ENCODE measurements around the gene ATRNL1. TPM values are rescaled to one million over a fixed set of nuclear protein-coding genes. Genes with fewer than 3 reads are reported as not detected.
"Not testable (repeated sequence)": the region's sequence is repeated elsewhere in the genome, so short reads cannot be mapped to it uniquely, and the experiment has no call there.

Gene ATRNL1
- polyA plus RNA-seq, 1 of the 3 experiments (the other 2 are of a cell fraction): 0.67 TPM

- H3K27me3 ChIP-seq (ENCODE audit: insufficient read depth); H3K4me1 ChIP-seq (ENCODE audit: control insufficient read depth in 1 of 2, insufficient read depth in 2 of 2, low read depth in 1 of 2, low read length in 1 of 2); H4K20me1 ChIP-seq (ENCODE audit: insufficient read depth); H2AFZ ChIP-seq (ENCODE audit: low read depth); DNase-seq; H3K4me2 ChIP-seq; H3F3A ChIP-seq (replicated peaks; ENCODE audit: insufficient read depth); H3K4me3 ChIP-seq (ENCODE audit: low read depth in 2 of 2, low read length in 1 of 2); H3K36me3 ChIP-seq (replicated peaks in 1 of 2; ENCODE audit: control insufficient read depth in 1 of 2, insufficient read depth in 2 of 2, low read length in 1 of 2); H3K9me3 ChIP-seq; H3K79me2 ChIP-seq (ENCODE audit: insufficient read depth); H3K9me2 ChIP-seq; H3K27ac ChIP-seq (ENCODE audit: low read depth in 2 of 2, low read length in 1 of 2); POLR2A ChIA-PET; H3K9ac ChIP-seq: not testable (repeated sequence)
- CTCF ChIA-PET: interaction anchor here (0.6 kb wide), 1 partner anchor 241 kb away, joined by 3 read pairs; no protein-coding TSS in a partner anchor
- WGBS (ENCODE audit: low lambda C conversion rate): 59% methylated on average over 2 of the region's 3 CpGs
Measured at GRCh38 chr10:115405838-115406237, 312.7 kb downstream of the ATRNL1 start.

DNA sequence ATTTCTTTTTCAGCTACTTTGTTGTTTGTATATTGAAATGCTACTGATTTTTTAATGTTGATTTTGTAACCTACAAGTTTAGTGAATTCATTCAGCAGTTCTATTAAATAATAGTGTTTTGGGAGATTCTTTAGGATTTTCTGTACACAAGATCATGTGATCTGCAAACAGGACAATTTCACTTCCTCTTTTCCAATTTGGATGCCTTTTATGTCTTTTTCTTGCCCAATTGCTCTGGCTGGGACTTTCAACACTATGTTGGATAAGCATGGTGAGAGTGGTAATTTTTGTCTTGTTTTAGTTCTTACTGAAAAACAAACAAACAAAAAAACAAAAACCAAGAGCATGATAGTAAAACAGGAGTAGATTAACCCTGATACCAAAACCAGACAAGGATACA, 316.2 kb downstream of the ATRNL1 start:
- Histone ChIP-seq H3K79me2 (ENCODE audit: insufficient read depth) (no peaks in the 10 kb centered on the region), H3K9me3 (no peaks in the 10 kb centered on the region), H3F3A (replicated peaks; ENCODE audit: insufficient read depth) (no peaks in the 10 kb centered on the region), H3K4me1 (ENCODE audit: control insufficient read depth in 1 of 2, insufficient read depth in 2 of 2, low read depth in 1 of 2, low read length in 1 of 2) (no peaks in the 10 kb centered on the region; a peak in 1 of 4 replicates), H4K20me1 (ENCODE audit: insufficient read depth) (no peaks in the 10 kb centered on the region), H2AFZ (ENCODE audit: low read depth) (no peak overlapping the region), H3K27ac (ENCODE audit: low read depth in 2 of 2, low read length in 1 of 2) (no peak overlapping the region), H3K27me3 (ENCODE audit: insufficient read depth) (no peaks in the 10 kb centered on the region), H3K4me2 (no peak overlapping the region), H3K9me2 (no peaks in the 10 kb centered on the region), H3K36me3 (replicated peaks in 1 of 2; ENCODE audit: control insufficient read depth in 1 of 2, insufficient read depth in 2 of 2, low read length in 1 of 2) (no peaks in the 10 kb centered on the region), H3K4me3 (ENCODE audit: low read depth in 2 of 2, low read length in 1 of 2) (no peak overlapping the region), H3K9ac (no peak overlapping the region)
- ChIA-PET POLR2A (no interaction called here), CTCF (no interaction called here)
- no peak for DNase-seq
- no peak for TF ChIP-seq SMC3 (IDR thresholded peaks at IDR 0.05; ENCODE audit: low read depth, low read length)

GRCh38 chr10:115417585-115418265, 324.6 kb downstream of the ATRNL1 start:
- Histone ChIP-seq H3K36me3 (replicated peaks in 1 of 2; ENCODE audit: control insufficient read depth in 1 of 2, insufficient read depth in 2 of 2, low read length in 1 of 2) (no peaks in the 10 kb centered on the region), H3K9me2 (no peaks in the 10 kb centered on the region), H3K4me3 (ENCODE audit: low read depth in 2 of 2, low read length in 1 of 2) (no peak overlapping the region; a peak in 1 of 4 replicates), H3F3A (replicated peaks; ENCODE audit: insufficient read depth) (no peaks in the 10 kb centered on the region), H4K20me1 (ENCODE audit: insufficient read depth) (no peaks in the 10 kb centered on the region), H3K79me2 (ENCODE audit: insufficient read depth) (no peaks in the 10 kb centered on the region), H2AFZ (ENCODE audit: low read depth) (no peak overlapping the region), H3K27me3 (ENCODE audit: insufficient read depth) (no peaks in the 10 kb centered on the region), H3K27ac (ENCODE audit: low read depth in 2 of 2, low read length in 1 of 2) (no peak overlapping the region), H3K9ac (no peak overlapping the region), H3K4me1 (ENCODE audit: control insufficient read depth in 1 of 2, insufficient read depth in 2 of 2, low read depth in 1 of 2, low read length in 1 of 2) (no peaks in the 10 kb centered on the region), H3K9me3 (no peaks in the 10 kb centered on the region), H3K4me2 (no peak overlapping the region)
- ChIA-PET POLR2A (no interaction called here), CTCF (interaction anchor here (0.6 kb wide), 1 partner anchor 24 kb away, joined by 3 read pairs; no protein-coding TSS in a partner anchor)
- peak; percentile 22 for DNase-seq
- no peak for TF ChIP-seq JUND (IDR thresholded peaks at IDR 0.05)
- peak; percentile 51 for TF ChIP-seq SMC3 (IDR thresholded peaks at IDR 0.05; ENCODE audit: low read depth, low read length)
- TF ChIP-seq RAD21 (IDR thresholded peaks at IDR 0.05; ENCODE audit: low read length): peak; percentile 59
- no peak for TF ChIP-seq REST (IDR thresholded peaks at IDR 0.05; ENCODE audit: low read depth, low read length)
- no peak for TF ChIP-seq ELF1 (IDR thresholded peaks at IDR 0.05)
- TF ChIP-seq, protein P1, sequence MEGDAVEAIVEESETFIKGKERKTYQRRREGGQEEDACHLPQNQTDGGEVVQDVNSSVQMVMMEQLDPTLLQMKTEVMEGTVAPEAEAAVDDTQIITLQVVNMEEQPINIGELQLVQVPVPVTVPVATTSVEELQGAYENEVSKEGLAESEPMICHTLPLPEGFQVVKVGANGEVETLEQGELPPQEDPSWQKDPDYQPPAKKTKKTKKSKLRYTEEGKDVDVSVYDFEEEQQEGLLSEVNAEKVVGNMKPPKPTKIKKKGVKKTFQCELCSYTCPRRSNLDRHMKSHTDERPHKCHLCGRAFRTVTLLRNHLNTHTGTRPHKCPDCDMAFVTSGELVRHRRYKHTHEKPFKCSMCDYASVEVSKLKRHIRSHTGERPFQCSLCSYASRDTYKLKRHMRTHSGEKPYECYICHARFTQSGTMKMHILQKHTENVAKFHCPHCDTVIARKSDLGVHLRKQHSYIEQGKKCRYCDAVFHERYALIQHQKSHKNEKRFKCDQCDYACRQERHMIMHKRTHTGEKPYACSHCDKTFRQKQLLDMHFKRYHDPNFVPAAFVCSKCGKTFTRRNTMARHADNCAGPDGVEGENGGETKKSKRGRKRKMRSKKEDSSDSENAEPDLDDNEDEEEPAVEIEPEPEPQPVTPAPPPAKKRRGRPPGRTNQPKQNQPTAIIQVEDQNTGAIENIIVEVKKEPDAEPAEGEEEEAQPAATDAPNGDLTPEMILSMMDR (IDR thresholded peaks at IDR 0.05): peak; percentile 73
